H1 (cell line): ENCODE results near the gene NPC1L1. TPM values are rescaled to one million over a fixed set of nuclear protein-coding genes. Genes with fewer than 3 reads are reported as not detected.

Experiments
- ASH2L ChIP-seq: fragments of 200-600, 300-600 bp; sonication (generic); IDR thresholded peaks from one replicate; pipeline ENCODE4 v1.7.1; 2017; ENCODE audit warnings: low read length
- CREB1 ChIP-seq: IDR thresholded peaks from 2 replicates; pipeline ENCODE4 v1.6.1; 2012; ENCODE audit warnings: inconsistent platforms
- GTF2F1 ChIP-seq: IDR thresholded peaks from 2 replicates; pipeline ENCODE4 v1.6.1; 2012; ENCODE audit warnings: low read depth, low read length, improper control_type of control experiment, borderline replicate concordance
- HDAC2 ChIP-seq, 2 experiments: fragments of 300-600 bp in 1 of 2; sonication (generic) in 1 of 2; IDR thresholded peaks; 2 replicates each; pipeline ENCODE4 v1.6.1; 2011 to 2012; ENCODE audit warnings: low read depth in 2 of 2, low read length in 2 of 2, mild to moderate bottlenecking in 2 of 2, moderate library complexity in 2 of 2, borderline replicate concordance in 1 of 2, inconsistent platforms in 1 of 2
- JUN ChIP-seq: IDR thresholded peaks from 2 replicates; pipeline ENCODE4 v1.6.1; 2011; ENCODE audit warnings: low read depth, mild to moderate bottlenecking, improper control_type of control experiment, low read length
- POLR2AphosphoS5 ChIP-seq: IDR thresholded peaks from 2 replicates; pipeline ENCODE4 v1.6.1; 2011; ENCODE audit warnings: low read depth, low read length
- RXRA ChIP-seq: IDR thresholded peaks from 2 replicates; pipeline ENCODE4 v1.6.1; 2011; ENCODE audit warnings: low read depth, mild to moderate bottlenecking, low read length, moderate library complexity; ENCODE audit not compliant: insufficient read depth
- SP2 ChIP-seq: IDR thresholded peaks from 2 replicates; pipeline ENCODE4 v1.6.1; 2012; ENCODE audit warnings: mild to moderate bottlenecking, low read length, inconsistent platforms
- SP4 ChIP-seq: IDR thresholded peaks from 2 replicates; pipeline ENCODE4 v1.6.1; 2012; ENCODE audit warnings: low read length, inconsistent platforms
- TAF1 ChIP-seq: IDR thresholded peaks from 2 replicates; pipeline ENCODE4 v1.6.1; 2011; ENCODE audit warnings: mild to moderate bottlenecking, low read depth, low read length
- polyA plus RNA-seq, 7 experiments: library from polyadenylated mRNA; depleted of rRNA in 3 of 7; stranded (reverse) in 5 of 7; unstranded in 2 of 7; fragments of >200 nt in 5 of 7; fragments of 200-250 nt in 2 of 7; gene quantifications; 1 replicate in 5 of 7; 2 replicates in 1 of 7; 4 replicates in 1 of 7; pipeline versions ENCODE4 v1.2.1 to v1.2.3, GENCODE V29; 2011 to 2013; ENCODE audit warnings: missing spikeins in 2 of 7, mixed read lengths in 2 of 7
- total RNA-seq: library from RNA; stranded (reverse); fragmentation: NEBNext Ultra II Directional; extraction: Animal tissue kit (Norgen Biotek cat#: 25700); gene quantifications from 2 replicates; pipeline ENCODE4 v1.2.1, GENCODE V29; 2021

Gene NPC1L1
- total and polyA plus RNA-seq, 2 of the 8 experiments (the other 6 are each of a cell fraction or from before 2014, with no cell fraction given): 0.06 to 0.21 TPM

DNA sequence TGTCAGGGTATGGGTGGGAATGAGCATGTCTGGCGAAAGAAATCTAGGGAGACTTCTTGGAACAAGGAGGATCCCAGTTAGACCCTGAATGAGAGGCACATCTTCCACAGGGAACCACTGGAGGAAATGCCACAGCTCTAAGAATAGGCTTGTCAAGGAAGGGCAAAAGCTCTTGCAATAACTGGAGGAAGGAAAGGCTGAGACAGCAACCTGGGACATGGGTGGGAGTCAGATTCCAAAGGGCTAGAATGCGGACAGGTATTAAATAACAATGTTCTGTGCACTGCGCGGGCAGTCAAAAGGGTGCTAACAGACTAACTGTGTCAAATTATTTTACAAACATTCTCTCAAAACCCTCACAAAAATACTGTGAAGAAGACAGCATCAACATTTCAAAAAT is 55.1 kb downstream of the NPC1L1 start (continued):
- TF ChIP-seq HDAC2 (IDR thresholded peaks at IDR 0.05; ENCODE audit: borderline replicate concordance in 1 of 2, low read depth in 2 of 2, low read length in 2 of 2) (no peak), JUN (no peak), GTF2F1 (no peak), ASH2L (no peak), RXRA (no peak), TAF1 (no peak), SP4 (no peak), CREB1 (no peak), SP2 (no peak), POLR2AphosphoS5 (no peak)
